Hepatic stellate cell (primary cell): ENCODE results near the gene PIGZ.
"Not testable (repeated sequence)": the region's sequence is repeated elsewhere in the genome, so short reads cannot be mapped to it uniquely, and the experiment has no call there.

Source experiments
- DNase-seq: peaks from one replicate; pipeline ENCODE4 v3.0.0; 2011; ENCODE audit warnings: low spot score

Gene PIGZ

DNA sequence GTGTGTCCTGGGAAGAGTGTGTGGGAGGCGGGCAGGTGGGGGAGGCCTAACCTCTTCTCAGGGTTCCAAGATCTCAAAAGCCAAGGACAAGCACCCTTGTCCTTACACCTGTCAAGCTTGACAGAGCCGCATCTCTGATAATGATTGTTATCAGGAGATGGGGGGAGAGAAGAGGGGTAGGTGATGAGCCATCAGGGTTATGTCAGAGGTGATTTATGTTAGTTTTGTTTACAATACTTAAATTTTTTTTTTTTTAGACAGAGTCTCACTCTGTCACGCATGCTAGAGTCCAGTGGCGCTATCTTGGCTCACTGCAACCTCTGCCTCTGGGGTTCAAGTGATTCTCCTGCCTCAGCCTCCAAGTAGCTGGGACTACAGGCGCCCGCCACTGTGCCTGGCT, 18.9 kb downstream of the PIGZ start:
- DNase-seq, result no peak

GRCh38 chr3:196949285-196949619, 19.4 kb downstream of the PIGZ start:
- no peak for DNase-seq

GRCh38 chr3:196948442-196949284, 20.0 kb downstream of the PIGZ start:
- no peak for DNase-seq

- DNase-seq, result no peak
These were observed 20.7 kb downstream of the PIGZ start for GRCh38 chr3:196947860-196948441.

DNA sequence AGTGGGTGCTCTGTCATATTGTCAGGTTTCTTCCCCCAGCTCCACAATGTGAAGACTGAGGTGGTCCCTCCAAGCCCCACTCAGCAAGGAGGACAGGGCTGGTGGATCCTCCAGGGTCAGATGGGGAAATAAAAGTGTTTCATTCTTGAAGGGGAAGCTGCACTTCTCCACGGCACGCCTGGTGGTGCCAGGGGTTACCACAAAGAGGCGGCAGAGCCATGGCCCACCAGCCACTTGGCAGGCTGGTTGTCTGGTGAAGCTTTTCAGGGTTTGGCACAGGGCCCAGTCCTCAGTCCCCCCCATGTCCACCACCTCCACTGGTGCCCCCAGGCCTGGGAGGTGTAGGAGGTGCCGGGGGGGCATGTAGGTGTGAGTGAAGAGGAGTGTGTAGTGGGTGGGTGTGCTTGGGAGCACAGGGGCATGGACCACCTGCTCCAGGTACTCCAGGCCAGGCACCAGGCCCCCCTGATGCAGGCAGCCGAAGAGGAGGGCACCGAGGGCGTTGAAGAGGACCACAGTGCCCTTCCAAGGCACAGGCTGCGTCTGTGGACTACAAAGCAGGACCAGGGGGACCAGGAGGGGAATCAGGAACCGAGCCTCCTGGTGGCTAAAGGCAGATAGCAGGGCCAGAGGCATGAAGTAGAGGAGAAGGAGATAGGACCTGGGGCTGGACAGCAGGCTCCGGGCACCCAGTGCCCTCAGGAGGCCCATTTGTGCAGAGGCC, 21.3 kb downstream of the PIGZ start:
- no peak for DNase-seq

DNA sequence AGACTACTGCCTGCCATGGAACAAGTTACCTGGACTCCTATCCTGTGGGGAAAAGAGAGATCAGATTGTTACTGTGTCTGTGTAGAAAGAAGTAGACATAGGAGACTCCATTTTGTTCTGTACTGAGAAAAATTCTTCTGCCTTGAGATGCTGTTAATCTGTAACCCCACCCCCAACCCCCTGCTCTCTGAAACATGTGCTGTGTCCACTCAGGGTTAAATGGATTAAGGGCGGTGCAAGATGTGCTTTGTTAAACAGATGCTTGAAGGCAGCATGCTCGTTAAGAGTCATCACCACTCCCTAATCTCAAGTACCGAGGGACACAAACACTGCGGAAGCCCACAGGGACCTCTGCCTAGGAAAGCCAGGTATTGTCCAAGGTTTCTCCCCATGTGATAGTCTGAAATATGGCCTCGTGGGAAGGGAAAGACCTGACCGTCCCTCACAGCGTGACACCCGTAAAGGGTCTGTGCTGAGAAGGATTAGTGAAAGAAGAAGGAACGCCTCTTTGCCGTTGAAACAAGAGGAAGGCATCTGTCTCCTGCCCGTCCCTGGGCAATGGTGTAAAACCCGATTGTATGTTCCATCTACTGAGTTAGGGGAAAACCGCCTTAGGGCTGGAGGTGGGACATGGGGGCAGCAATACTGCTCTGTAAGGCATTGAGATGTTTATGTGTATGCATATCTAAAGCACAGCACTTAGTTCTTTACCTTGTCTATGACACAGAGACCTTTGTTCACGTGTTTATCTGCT, 24.4 kb downstream of the PIGZ start:
- not testable (repeated sequence) for DNase-seq

DNA sequence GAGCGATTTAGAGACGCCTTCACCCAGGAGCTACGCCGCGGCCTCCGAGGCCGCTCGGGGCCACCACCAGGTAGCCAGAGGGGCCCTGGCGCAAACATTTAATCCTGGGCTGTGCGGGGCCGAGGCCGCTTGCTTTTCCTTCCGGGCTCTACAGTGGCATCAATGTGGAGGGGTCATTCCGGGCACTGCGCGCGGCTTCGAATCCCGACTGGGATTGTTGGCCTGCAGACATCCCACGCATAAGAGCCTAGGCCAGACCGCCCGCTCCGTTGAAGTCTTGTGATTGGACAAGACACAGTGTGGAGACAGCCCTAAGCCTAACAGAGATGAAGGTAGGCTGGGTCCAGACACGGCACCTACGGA, 25.7 kb downstream of the PIGZ start:
- DNase-seq, result no peak

DNA sequence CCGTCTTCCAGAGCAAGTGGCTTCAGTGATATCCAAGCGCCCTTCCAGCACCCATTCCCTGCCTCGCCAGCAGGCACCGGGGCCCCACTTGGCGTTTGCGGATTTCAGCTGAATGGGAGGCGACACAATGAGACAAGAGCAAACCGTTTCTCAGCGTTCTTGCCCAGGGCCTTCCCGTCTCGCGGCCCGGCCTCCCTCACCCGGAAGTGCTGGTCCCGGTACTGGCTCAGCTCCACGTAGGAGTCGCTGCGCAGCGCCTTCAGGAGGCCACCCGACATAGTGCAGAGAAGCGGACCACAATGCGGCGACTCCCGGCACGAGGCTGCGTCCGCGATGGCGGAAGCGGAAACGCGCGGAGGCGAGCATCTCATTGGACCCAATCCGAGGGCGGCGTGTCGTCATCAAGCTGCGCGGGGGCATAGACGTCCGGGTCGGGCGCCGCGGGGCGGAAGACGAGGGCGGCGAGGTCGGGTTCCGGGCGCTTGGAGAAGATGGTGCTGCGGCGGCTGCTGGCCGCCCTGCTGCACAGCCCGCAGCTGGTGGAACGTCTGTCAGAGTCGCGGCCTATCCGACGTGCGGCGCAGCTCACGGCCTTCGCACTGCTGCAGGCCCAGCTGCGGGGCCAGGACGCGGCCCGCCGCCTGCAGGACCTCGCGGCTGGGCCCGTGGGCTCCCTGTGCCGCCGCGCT, 26.3 kb downstream of the PIGZ start, which contains the start of gene NCBP2:
TSS of gene NCBP2 (minus strand) at position 303 of the 689 bp plus-strand sequence. CDS start at position 278, 25 bp downstream.
- peak; percentile 96 for DNase-seq

DNA sequence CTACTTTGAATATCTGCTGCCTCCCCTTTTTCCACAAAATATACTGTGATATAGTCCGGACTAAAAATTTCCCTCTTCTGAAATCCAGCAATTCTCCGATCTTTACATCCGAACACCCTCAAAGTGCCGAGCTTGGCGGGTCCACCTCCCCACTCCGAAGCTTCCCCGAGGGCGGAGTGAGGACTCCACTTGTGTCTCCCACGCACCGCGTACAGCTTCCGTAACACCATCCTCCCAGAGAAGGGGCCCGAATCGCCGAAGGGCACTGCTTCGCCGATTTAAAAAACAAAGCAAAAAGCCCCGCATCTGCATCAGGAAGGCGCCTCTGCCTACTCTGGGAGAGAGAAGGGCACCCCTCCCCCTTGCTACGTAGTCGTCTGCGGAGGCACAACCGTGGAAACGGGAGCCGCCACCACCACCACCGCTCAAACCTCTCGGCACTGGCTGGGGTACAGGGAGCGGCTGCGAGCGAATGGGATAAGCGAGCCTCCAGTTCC, 26.9 kb downstream of the PIGZ start:
- peak; percentile 61 for DNase-seq

GRCh38 chr3:196938576-196938975, 30.1 kb downstream of the PIGZ start:
- DNase-seq, result no peak

- no peak for DNase-seq
These were observed 30.5 kb downstream of the PIGZ start for GRCh38 chr3:196938124-196938523.

GRCh38 chr3:196936288-196936687, 32.3 kb downstream of the PIGZ start:
- no peak for DNase-seq

GRCh38 chr3:196932600-196932999, 36.0 kb downstream of the PIGZ start:
- DNase-seq, result no peak

GRCh38 chr3:196931828-196932587, 36.6 kb downstream of the PIGZ start:
- no peak for DNase-seq

DNA sequence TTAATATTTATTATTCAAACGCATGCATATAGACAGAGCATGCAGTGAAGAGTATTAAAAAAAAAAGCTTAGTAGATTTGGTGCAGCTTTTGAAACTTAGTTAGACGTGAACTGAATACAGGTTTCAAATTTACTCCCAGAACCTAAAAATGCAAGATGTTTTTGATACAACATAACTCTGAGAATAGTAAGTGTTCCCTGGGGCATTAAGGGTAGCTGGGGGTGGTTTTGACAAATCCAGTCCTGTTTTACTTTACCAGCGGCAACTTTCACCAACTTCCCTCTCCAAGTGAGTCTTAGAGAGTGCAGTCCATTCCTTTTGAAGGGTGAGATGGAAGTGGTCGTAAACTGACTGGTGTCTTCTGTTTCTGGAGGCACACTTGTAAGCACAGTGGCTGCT, 37.5 kb downstream of the PIGZ start:
- no peak for DNase-seq

DNA sequence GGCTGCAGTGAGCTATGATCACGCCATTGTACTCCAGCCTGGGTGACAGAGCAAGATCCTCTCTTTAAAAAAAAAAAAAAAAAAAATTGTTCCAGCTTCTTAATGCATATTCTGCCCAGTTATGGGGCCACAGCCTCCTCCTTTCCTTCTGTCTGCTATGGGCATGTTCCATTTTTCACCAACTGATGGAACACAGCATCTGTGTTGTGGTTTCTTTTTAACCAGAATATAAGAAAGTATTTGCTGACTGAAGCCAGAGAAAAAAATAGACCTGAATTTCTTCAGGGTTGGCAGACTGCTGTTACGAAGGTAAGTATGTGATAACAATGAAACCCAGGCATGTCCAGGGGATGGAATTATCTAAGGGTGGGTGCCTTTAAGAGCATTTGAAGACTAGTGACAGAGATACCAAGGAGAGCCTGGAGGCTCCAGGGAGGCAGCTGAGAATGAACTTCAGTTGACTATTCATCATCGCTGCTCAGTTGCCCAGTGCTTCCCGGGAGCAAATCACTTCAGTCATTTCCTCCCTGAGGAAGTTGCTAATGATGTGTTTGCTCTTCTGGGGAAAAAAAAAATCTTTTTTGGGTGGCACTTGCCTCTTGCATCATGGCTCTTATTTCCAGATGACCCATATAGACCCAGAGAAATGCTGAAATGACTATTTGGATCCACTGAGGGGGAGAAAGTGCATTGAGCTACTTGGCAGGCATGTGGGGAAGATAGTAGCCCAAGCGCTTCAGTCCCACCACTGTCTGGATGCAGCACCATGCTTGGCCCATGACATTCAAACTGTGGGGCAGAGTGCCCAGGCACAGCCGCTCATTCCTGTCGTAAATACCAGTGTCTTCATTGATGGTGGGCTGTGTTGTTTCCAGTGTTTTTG, 40.8 kb downstream of the PIGZ start:
- DNase-seq, result no peak

DNA sequence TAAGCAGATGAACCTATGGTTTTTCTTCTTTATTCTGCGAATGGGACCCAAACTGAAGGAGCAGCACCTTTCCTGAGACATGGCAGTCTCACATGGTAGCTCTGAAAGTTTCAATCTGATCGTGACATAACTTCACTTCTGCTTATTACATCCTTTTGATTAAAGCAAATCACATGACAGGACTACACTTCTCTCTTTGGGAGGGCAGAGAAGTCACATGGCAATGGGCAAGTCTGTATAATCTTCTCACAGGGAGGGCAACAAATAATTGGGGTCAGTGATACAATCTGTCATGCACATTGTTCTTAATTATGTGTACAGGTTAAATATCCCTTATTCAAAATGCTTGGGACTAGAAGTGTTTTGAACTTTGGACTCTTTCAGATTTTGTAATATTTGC, 47.9 kb downstream of the PIGZ start:
- no peak for DNase-seq

DNA sequence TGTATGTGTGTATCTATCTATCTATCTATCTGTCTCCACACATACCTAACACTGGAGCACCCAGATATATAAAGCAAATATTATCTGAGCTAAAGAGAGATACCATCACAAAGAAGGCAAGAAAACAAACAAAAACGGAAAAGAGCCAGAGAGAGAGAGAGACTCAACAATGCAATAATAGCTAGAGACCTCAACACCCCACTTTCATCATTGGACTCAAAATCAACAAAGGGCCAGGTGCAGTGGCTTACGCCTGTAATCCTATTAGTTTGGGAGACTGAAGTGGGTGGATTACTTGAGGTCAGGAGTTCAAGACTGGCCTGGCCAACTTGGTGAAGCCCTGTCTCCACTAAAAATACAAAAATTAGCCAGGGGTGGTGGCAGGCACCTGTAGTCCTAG, 49.7 kb downstream of the PIGZ start:
- no peak for DNase-seq

- no peak for DNase-seq
These were observed 51.6 kb downstream of the PIGZ start for GRCh38 chr3:196916995-196917394.

DNA sequence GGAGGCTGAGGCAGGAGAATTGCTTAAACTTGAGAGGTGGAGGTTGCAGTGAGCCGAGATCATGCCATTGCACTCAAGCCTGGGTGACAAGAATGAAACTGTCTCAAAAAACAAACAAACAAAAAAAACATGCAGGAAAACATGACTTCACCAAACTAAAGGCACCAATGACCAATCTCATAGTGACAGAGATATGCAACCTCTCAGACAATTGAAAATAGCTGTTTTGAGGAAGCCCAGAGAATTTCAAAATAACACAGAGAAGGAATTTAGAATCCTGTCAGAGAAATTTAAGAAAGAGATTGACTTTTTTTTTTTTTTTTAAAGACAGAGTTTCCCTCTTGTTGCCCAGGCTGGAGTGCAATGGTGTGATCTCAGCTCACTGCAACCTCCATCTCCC, 52.4 kb downstream of the PIGZ start:
- DNase-seq, result no peak
